K562 (cell line): ENCODE measurements around the gene LRRC9. TPM values are rescaled to one million over a fixed set of nuclear protein-coding genes. Genes with fewer than 3 reads are reported as not detected.

Experiments
- ARID3B ChIP-seq: fragments of 250-450 bp; sonication (Bioruptor Pico); IDR thresholded peaks from 2 replicates; pipeline ENCODE4 v1.4.0; 2020; ENCODE audit warnings: borderline replicate concordance
- ARID4B ChIP-seq: sonication (generic); formaldehyde crosslinking; IDR thresholded peaks from 2 replicates; pipeline ENCODE4 v1.8.0; 2022; ENCODE audit warnings: mild to moderate bottlenecking, missing genetic modification reagents
- ATF7 ChIP-seq: fragments of 450-650 bp; IDR thresholded peaks from 2 replicates; pipeline ENCODE4 v1.7.1; 2014; ENCODE audit warnings: mild to moderate bottlenecking, moderate library complexity
- CHAMP1 ChIP-seq: fragments of 450-650 bp; IDR thresholded peaks from 2 replicates; pipeline ENCODE4 v1.6.1; 2016; ENCODE audit warnings: mild to moderate bottlenecking
- CREBBP ChIP-seq: IDR thresholded peaks from one replicate; pipeline ENCODE4 v1.6.1; 2012; ENCODE audit warnings: low read depth, mild to moderate bottlenecking, control low read depth, inconsistent platforms, low read length
- DMBX1 ChIP-seq: fragments of 250-450 bp; sonication (Bioruptor Pico); IDR thresholded peaks from 2 replicates; pipeline ENCODE4 v1.8.0; 2022; ENCODE audit warnings: inconsistent platforms, mild to moderate bottlenecking, moderate library complexity, borderline replicate concordance
- FIP1L1 ChIP-seq: fragments of 200-400 bp; formaldehyde crosslinking; IDR thresholded peaks from 2 replicates; pipeline ENCODE4 v1.6.1; 2018; ENCODE audit warnings: mild to moderate bottlenecking, low read depth, low read length; ENCODE audit not compliant: poor library complexity, severe bottlenecking
- MED1 ChIP-seq: sonication (generic); formaldehyde crosslinking; IDR thresholded peaks from 2 replicates; pipeline ENCODE4 v1.8.1; 2023; ENCODE audit warnings: missing genetic modification reagents, borderline replicate concordance
- RBM15 ChIP-seq: fragments of 200-400 bp; formaldehyde crosslinking; IDR thresholded peaks from 2 replicates; pipeline ENCODE4 v1.6.1; 2018; ENCODE audit warnings: mild to moderate bottlenecking, low read length, moderate library complexity; ENCODE audit not compliant: insufficient read depth
- SREBF1 ChIP-seq: fragments of 150-350 bp; IDR thresholded peaks from 2 replicates; pipeline ENCODE4 v1.6.1; 2014; ENCODE audit warnings: antibody characterized with exemption, low read depth, low read length, borderline replicate concordance
- TCF3 ChIP-seq: sonication (generic); formaldehyde crosslinking; IDR thresholded peaks from 2 replicates; pipeline ENCODE4 v1.4.0; 2020; ENCODE audit warnings: mild to moderate bottlenecking, missing genetic modification reagents
- TCF7 ChIP-seq: sonication (generic); IDR thresholded peaks from 2 replicates; pipeline ENCODE4 v1.6.1; 2016; ENCODE audit warnings: antibody characterized with exemption, borderline replicate concordance
- TRIM25 ChIP-seq: fragments of 450-650 bp; IDR thresholded peaks from 2 replicates; pipeline ENCODE4 v1.7.0; 2016; ENCODE audit warnings: borderline replicate concordance
- ZNF134 ChIP-seq: fragments of 250-450 bp; sonication (Bioruptor Pico); conservative IDR thresholded peaks from 2 replicates; pipeline ENCODE4 v1.4.0; 2020
- ZNF217 ChIP-seq: sonication (generic); formaldehyde crosslinking; IDR thresholded peaks from 2 replicates; pipeline ENCODE4 v1.8.0; 2022; ENCODE audit warnings: mild to moderate bottlenecking, missing genetic modification reagents
- ZNF589 ChIP-seq: fragments of 200-800 bp; sonication (Bioruptor generic); IDR thresholded peaks from 2 replicates; pipeline ENCODE4 v1.6.1; 2016; ENCODE audit warnings: low read depth, missing genetic modification characterization, missing compliant biosample characterization
- polyA plus RNA-seq, 8 experiments: library from polyadenylated mRNA; depleted of rRNA in 4 of 8; stranded (reverse) in 5 of 8; unstranded in 3 of 8; fragments of >200 nt; fragmentation: Nextera tagmentation in 2 of 8; fragmentation: Illumina TruSeq in 1 of 8; extraction: Ambion mirVana in 2 of 8; extraction: Trizol in 1 of 8; gene quantifications; 2 replicates each; pipeline versions ENCODE4 v1.2.1 to v1.2.3, GENCODE V29; 2011 to 2014; ENCODE audit warnings: inconsistent platforms in 1 of 8, missing spikeins in 1 of 8
- total RNA-seq, 7 experiments: library from RNA; depleted of rRNA in 6 of 7; stranded (reverse); fragments of >200 nt in 6 of 7; fragmentation: Illumina TruSeq in 2 of 7; extraction: Trizol in 2 of 7; gene quantifications; 2 replicates each; pipeline versions ENCODE4 v1.2.1 to v1.2.3, GENCODE V29; 2011 to 2021; ENCODE audit warnings: low replicate concordance in 1 of 7
- TF ChIP-seq, protein P1 (sequence below): sonication (generic); IDR thresholded peaks from 2 replicates; pipeline ENCODE4 v1.6.1; 2016

LRRC9 gene
- total and polyA plus RNA-seq, 9 of the 15 experiments (the other 6 are each of a cell fraction or from before 2014, with no cell fraction given) = not detected

DNA sequence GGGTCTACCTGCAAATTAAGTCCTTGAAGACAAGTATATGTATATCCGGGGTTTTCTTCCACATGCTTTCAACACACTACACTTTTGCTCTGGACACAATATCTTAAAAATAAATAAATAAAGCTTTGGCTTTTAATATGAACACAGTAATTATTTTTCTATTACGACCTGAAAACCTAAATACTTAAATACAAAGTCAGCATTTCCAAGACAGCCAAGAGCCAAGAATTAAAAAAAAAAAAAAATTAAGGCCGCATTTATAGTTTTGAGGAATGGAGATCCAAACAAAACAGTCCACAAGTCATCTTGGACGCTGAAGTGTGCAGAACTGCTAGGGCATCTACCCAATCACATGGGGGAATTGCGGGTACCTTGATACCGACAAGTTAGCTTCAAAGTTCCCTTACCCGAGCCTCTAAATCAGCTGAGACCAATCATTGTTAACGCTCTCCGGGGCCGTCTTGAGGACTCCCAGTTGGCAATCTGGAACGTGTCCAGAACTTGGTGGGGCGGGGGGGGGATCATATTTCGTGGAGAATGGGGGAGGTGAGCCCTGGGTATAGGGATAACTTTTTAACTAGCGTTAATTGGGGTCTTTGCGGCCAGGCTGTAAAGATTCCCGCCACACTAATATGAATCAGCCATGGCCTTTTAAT is 171.0 kb downstream of the LRRC9 start (continued):
- TF ChIP-seq ARID3B (CRISPR knock-in tag) (no peak), CREBBP (no peak), RBM15 (no peak), ZNF217 (no peak), MED1 (CRISPR knock-in tag) (no peak), TCF3 (CRISPR knock-in tag) (no peak), SREBF1 (no peak), DMBX1 (no peak), TRIM25 (no peak), ZNF134 (no peak), TCF7 (no peak), CHAMP1 (no peak), ZNF589 (CRISPR knock-in tag) (no peak), ARID4B (no peak), ATF7 (no peak), FIP1L1 (no peak)
- TF ChIP-seq, protein P1, sequence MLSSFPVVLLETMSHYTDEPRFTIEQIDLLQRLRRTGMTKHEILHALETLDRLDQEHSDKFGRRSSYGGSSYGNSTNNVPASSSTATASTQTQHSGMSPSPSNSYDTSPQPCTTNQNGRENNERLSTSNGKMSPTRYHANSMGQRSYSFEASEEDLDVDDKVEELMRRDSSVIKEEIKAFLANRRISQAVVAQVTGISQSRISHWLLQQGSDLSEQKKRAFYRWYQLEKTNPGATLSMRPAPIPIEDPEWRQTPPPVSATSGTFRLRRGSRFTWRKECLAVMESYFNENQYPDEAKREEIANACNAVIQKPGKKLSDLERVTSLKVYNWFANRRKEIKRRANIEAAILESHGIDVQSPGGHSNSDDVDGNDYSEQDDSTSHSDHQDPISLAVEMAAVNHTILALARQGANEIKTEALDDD = no peak
